ENCODE measurements around the gene OBP2A.
"Not testable (repeated sequence)": the region's sequence is repeated elsewhere in the genome, so short reads cannot be mapped to it uniquely, and the experiment has no call there.

OBP2A gene

GRCh38 chr9:135526730-135527571 is 19.0 kb upstream of the OBP2A start:
- no peak for DNase-seq

- not testable (repeated sequence) for DNase-seq
Measured at GRCh38 chr9:135528842-135529435, 17.0 kb upstream of the OBP2A start.

GRCh38 chr9:135530146-135530545 is 15.8 kb upstream of the OBP2A start:
- no peak for DNase-seq

GRCh38 chr9:135531096-135531495 is 14.8 kb upstream of the OBP2A start:
- DNase-seq = no peak

- DNase-seq = no peak
Measured at GRCh38 chr9:135533113-135533512, 12.8 kb upstream of the OBP2A start.

GRCh38 chr9:135533674-135534073 is 12.3 kb upstream of the OBP2A start:
- no peak for DNase-seq

GRCh38 chr9:135534192-135534711 is 11.7 kb upstream of the OBP2A start:
- DNase-seq = not testable (repeated sequence)

- DNase-seq = not testable (repeated sequence)
Measured at GRCh38 chr9:135534826-135535225, 11.1 kb upstream of the OBP2A start.

GRCh38 chr9:135535631-135536030 is 10.3 kb upstream of the OBP2A start:
- not testable (repeated sequence) for DNase-seq

- DNase-seq = no peak
Measured at GRCh38 chr9:135536216-135536615, 9.7 kb upstream of the OBP2A start.

- DNase-seq = not testable (repeated sequence)
Measured at GRCh38 chr9:135543262-135543894, 2.5 kb upstream of the OBP2A start.

GRCh38 chr9:135544981-135545635 is 818 bp upstream of the OBP2A start:
- DNase-seq = no peak

- not testable (repeated sequence) for DNase-seq
Measured at GRCh38 chr9:135546792-135547617, 1.1 kb downstream of the OBP2A start.

- no peak for DNase-seq
Measured at GRCh38 chr9:135547756-135548736, 2.1 kb downstream of the OBP2A start.

GRCh38 chr9:135549478-135550343 is 3.8 kb downstream of the OBP2A start:
- not testable (repeated sequence) for DNase-seq

GRCh38 chr9:135550344-135550918 is 4.5 kb downstream of the OBP2A start:
- no peak for DNase-seq

GRCh38 chr9:135551031-135551430 is 5.1 kb downstream of the OBP2A start:
- no peak for DNase-seq

- DNase-seq = no peak
Measured at GRCh38 chr9:135551456-135551855, 5.5 kb downstream of the OBP2A start.

- DNase-seq = no peak
Measured at GRCh38 chr9:135552021-135552697, 6.2 kb downstream of the OBP2A start.

Measured in activated T-cell treated with anti-CD3 and anti-CD28 coated beads, Interleukin-2, amount 50 U/mL, for 1 hour (primary cell).